GM18868 (cell line): Measurements from ENCODE around the gene FCER2.

Experiments used
- ATAC-seq: cut with Tn5 transposase; IDR thresholded peaks from one replicate; pipeline ENCODE4 v1.9.1; 2021; ENCODE audit warnings: mild to moderate bottlenecking, moderate library complexity; ENCODE audit not compliant: unreplicated experiment

Gene FCER2

GRCh38 chr19:7734220-7735203 is 32.6 kb upstream of the FCER2 start:
- no peak for ATAC-seq

GRCh38 chr19:7733376-7733775 is 31.4 kb upstream of the FCER2 start:
- ATAC-seq, result no peak

- no peak for ATAC-seq
Observed at GRCh38 chr19:7732045-7732444, 30.1 kb upstream of the FCER2 start, which contains the start of gene CLEC4G. Gene CLEC4G, minus strand, starts transcription at chr19:7732110. Its CDS starts 8 bp downstream, at chr19:7732102.

- ATAC-seq, result no peak
Observed at GRCh38 chr19:7731615-7732014, 29.7 kb upstream of the FCER2 start.

- ATAC-seq, result no peak
Observed at GRCh38 chr19:7731218-7731595, 29.3 kb upstream of the FCER2 start.

- ATAC-seq, result no peak
Observed at GRCh38 chr19:7730286-7731217, 28.6 kb upstream of the FCER2 start.

- ATAC-seq, result no peak
Observed at GRCh38 chr19:7729831-7730285, 27.9 kb upstream of the FCER2 start.

GRCh38 chr19:7729211-7729610 is 27.3 kb upstream of the FCER2 start:
- ATAC-seq, result no peak

- no peak for ATAC-seq
Observed at GRCh38 chr19:7725791-7726190, 23.9 kb upstream of the FCER2 start.

- ATAC-seq, result no peak
Observed at GRCh38 chr19:7722231-7722651, 20.3 kb upstream of the FCER2 start.

GRCh38 chr19:7720351-7720750 is 18.4 kb upstream of the FCER2 start:
- no peak for ATAC-seq

- no peak for ATAC-seq
Observed at GRCh38 chr19:7718668-7719067, 16.7 kb upstream of the FCER2 start.

- no peak for ATAC-seq
Observed at GRCh38 chr19:7716762-7717161, 14.8 kb upstream of the FCER2 start.

GRCh38 chr19:7715671-7716070 is 13.7 kb upstream of the FCER2 start:
- no peak for ATAC-seq

- no peak for ATAC-seq
Observed at GRCh38 chr19:7710616-7711015, 8.7 kb upstream of the FCER2 start.

- ATAC-seq, result no peak
Observed at GRCh38 chr19:7709932-7710460, 8.1 kb upstream of the FCER2 start.

GRCh38 chr19:7706955-7707456 is 5.1 kb upstream of the FCER2 start:
- ATAC-seq, result no peak

- no peak for ATAC-seq
Observed at GRCh38 chr19:7706188-7706954, 4.4 kb upstream of the FCER2 start.

- no peak for ATAC-seq
Observed at GRCh38 chr19:7705387-7706187, 3.7 kb upstream of the FCER2 start.
